Right lobe of liver (tissue), 6 donors: ENCODE results near the gene SYNPO. TPM values are rescaled to one million over a fixed set of nuclear protein-coding genes. Genes with fewer than 3 reads are reported as not detected.
A peak's percentile ranks its signal among the peaks of the same experiment; 100 is the strongest.

Experiments used
- ATAC-seq, 4 donors: fragments of 200-7000 bp; cut with Tn5 transposase; one replicate each; pipeline ENCODE4 v1.9.1; 2020; ENCODE audit warnings: mild to moderate bottlenecking in 4 of 4, moderate library complexity in 4 of 4
- DNase-seq, 3 donors: peaks; one replicate each; pipeline ENCODE4 v3.0.0-alpha.2; 2020
- H3K27ac ChIP-seq, 3 donors: fragments of 200-600 bp; one replicate each; pipeline ENCODE4 v1.8.0; 2022
- H3K27me3 ChIP-seq, 2 donors: fragments of 200-600 bp; one replicate each; pipeline ENCODE4 v1.8.0; 2022
- H3K36me3 ChIP-seq, 4 donors: fragments of 200-600 bp; sonication (generic) in 1 of 4; one replicate each; pipeline versions ENCODE4 v1.5.1 to v1.8.0; 2017 to 2022; ENCODE audit warnings: control low read depth in 1 of 4
- H3K4me1 ChIP-seq, 4 donors: fragments of 200-600 bp; sonication (generic) in 1 of 4; one replicate each; pipeline versions ENCODE4 v1.5.1 to v1.8.0; 2017 to 2022; ENCODE audit warnings: control low read depth in 1 of 4
- H3K4me3 ChIP-seq, 3 donors: fragments of 200-600 bp; one replicate each; pipeline ENCODE4 v1.8.0; 2022
- H3K9me3 ChIP-seq, 4 donors: fragments of 200-600 bp; sonication (generic) in 1 of 4; one replicate each; pipeline versions ENCODE4 v1.5.1 to v1.8.0; 2017 to 2022; ENCODE audit warnings: control low read depth in 1 of 4
- CTCF ChIP-seq, 4 donors: fragments of 200-600 bp in 3 of 4; fragments of 450-650 bp in 1 of 4; IDR thresholded peaks; one replicate each; pipeline versions ENCODE4 v1.5.1 to v1.8.0; 2016 to 2022; ENCODE audit warnings: antibody characterized with exemption in 4 of 4, mild to moderate bottlenecking in 2 of 4
- POLR2A ChIP-seq: fragments of 450-650 bp; IDR thresholded peaks from one replicate; pipeline ENCODE4 v1.6.1; 2017; ENCODE audit warnings: antibody characterized with exemption, mild to moderate bottlenecking
- WGBS: methylation state at CpG from one replicate; pipeline ENCODE4 v1.1.6; 2018; ENCODE audit warnings: low coverage, low lambda C conversion rate; ENCODE audit not compliant: insufficient coverage; ENCODE audit errors: missing lambda C conversion rate; 5-methylcytosine and 5-hydroxymethylcytosine counted together
- intact Hi-C, 2 donors: fragments of 100-400 bp; cut with DNase I; formaldehyde crosslinking; loops; one replicate each; pipeline versions ENCODE4 v1.11.2 to v1.14.1; 2022
- total RNA-seq, 6 experiments: library from RNA; depleted of rRNA in 2 of 6; stranded (reverse); fragments of >200 nt in 2 of 6; fragmentation: NEBNext Ultra II Directional in 3 of 6; extraction: Animal tissue kit (Norgen Biotek cat#: 25700) in 3 of 6; gene quantifications; one replicate each; pipeline versions ENCODE4 v1.1.0 to v1.2.4, GENCODE V29; 2016 to 2023
- donor health status: DM: no; HTN: yes; CAD: no.
- donor health status: DM: no; HTN: no; CAD: no.
- donor health status: DM: no; HTN: no; CAD: no.
- donor health status: DM: no; HTN: yes; CAD: no.
- donor health status: DM: no; HTN: yes; CAD: no.

SYNPO gene
- total RNA-seq, 6 experiments from 2014 or later: 23.4 to 51.8 (median 35.6) TPM

GRCh38 chr5:150692276-150692675, 51.8 kb downstream of the SYNPO start:
- Histone ChIP-seq H3K27ac (no peak overlapping the region), H3K9me3 (no peaks in the 10 kb centered on the region), H3K4me3 (no peak overlapping the region), H3K4me1 (no peaks in the 10 kb centered on the region), H3K36me3 (peaks cover 7 to 67% (median 45%) of the 10 kb centered on the region in 4 donors), H3K27me3 (no peaks in the 10 kb centered on the region)
- no peak for TF ChIP-seq CTCF (IDR thresholded peaks at IDR 0.05)
- no peak for TF ChIP-seq POLR2A
- WGBS: 85% methylated on average over 2 of the region's 3 CpGs
- intact Hi-C loops: loop anchor here in 1 of 2 donors (10.0 kb wide), 1 partner anchor 47 kb away; the partner anchor contains the start of gene SYNPO
- DNase-seq (no peak), ATAC-seq (no peak)

- Histone ChIP-seq H3K9me3 (no peaks in the 10 kb centered on the region), H3K27ac (no peak overlapping the region), H3K36me3 (peaks cover 7 to 84% (median 54%) of the 10 kb centered on the region in 4 donors), H3K4me3 (no peak overlapping the region), H3K27me3 (no peaks in the 10 kb centered on the region), H3K4me1 (peaks cover 0 to 5% (median 2%) of the 10 kb centered on the region in 4 donors)
- DNase-seq (no peak), ATAC-seq (no peak)
- TF ChIP-seq POLR2A (no peak), CTCF (IDR thresholded peaks at IDR 0.05) (no peak)
- WGBS: 91% methylated on average over 3 of the region's 3 CpGs
- intact Hi-C loops: loop anchor here in 1 of 2 donors (10.0 kb wide), 1 partner anchor 50 kb away; the partner anchor contains the start of gene SYNPO
These were observed 54.2 kb downstream of the SYNPO start for GRCh38 chr5:150694612-150695011.

DNA sequence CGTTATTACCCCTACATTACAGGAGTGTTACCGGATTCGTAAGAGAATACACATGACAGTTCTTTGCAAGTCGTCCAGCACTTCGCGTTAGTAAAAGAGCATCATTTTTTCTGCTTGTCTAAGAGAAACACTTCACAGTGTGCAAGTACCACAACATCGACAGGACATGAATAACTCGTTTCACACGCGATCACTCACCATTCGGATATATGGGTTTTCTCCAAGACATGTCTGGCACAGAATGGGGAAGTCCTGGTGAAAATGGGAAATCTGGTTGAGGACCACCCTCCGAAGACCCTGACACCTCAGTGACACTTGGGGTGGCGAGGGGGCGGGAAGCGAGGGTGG, 59.8 kb downstream of the SYNPO start:
- peaks cover 0 to 38% (median 24%) of the 10 kb centered on the region in 4 donors for H3K36me3 ChIP-seq
- no peaks in the 10 kb centered on the region for H3K27me3 ChIP-seq
- DNase-seq (no peak), ATAC-seq (peak in 1 of 4 donors; percentile 3)
- intact Hi-C loops: no loop called here
- WGBS: 1% methylated on average over 15 of the region's 15 CpGs
- H3K27ac ChIP-seq: peak overlapping the region; percentile 92 to 97 (median 95)
- peaks cover 0 to 14% (median 4%) of the 10 kb centered on the region in 4 donors for H3K4me1 ChIP-seq
- no peak for TF ChIP-seq POLR2A
- no peak for TF ChIP-seq CTCF (IDR thresholded peaks at IDR 0.05)
- H3K4me3 ChIP-seq: peak overlapping the region; percentile 84 to 100 (median 97)
- H3K9me3 ChIP-seq: no peaks in the 10 kb centered on the region

- Histone ChIP-seq H3K36me3 (peaks cover 0 to 32% (median 19%) of the 10 kb centered on the region in 4 donors), H3K4me1 (peaks cover 0 to 14% (median 4%) of the 10 kb centered on the region in 4 donors), H3K27me3 (no peaks in the 10 kb centered on the region), H3K4me3 (peak within 1 kb of the TSS; percentile 84 to 100 (median 97)), H3K27ac (peak within 1 kb of the TSS; percentile 92 to 97 (median 95)), H3K9me3 (no peaks in the 10 kb centered on the region)
- peak; percentile 94 to 95 (median 95) for DNase-seq
- intact Hi-C loops: no loop called here
- TF ChIP-seq CTCF (IDR thresholded peaks at IDR 0.05) (peak; percentile 36 to 71 (median 64)), POLR2A (peak; percentile 90)
- peak; percentile 99 for ATAC-seq
- WGBS: 1% methylated on average over 43 of the region's 59 CpGs
These were observed 60.3 kb downstream of the SYNPO start, which contains the start of gene RBM22 for GRCh38 chr5:150700594-150701377. RBM22 (minus strand) TSS chr5:150701062; CDS start chr5:150700985, 77 bp downstream.
